Measurements from ENCODE around the gene LRRC38. TPM values are rescaled to one million over a fixed set of nuclear protein-coding genes. Genes with fewer than 3 reads are reported as not detected.
"Not testable (repeated sequence)": the region's sequence is repeated elsewhere in the genome, so short reads cannot be mapped to it uniquely, and the experiment has no call there.

LRRC38 gene, protein sequence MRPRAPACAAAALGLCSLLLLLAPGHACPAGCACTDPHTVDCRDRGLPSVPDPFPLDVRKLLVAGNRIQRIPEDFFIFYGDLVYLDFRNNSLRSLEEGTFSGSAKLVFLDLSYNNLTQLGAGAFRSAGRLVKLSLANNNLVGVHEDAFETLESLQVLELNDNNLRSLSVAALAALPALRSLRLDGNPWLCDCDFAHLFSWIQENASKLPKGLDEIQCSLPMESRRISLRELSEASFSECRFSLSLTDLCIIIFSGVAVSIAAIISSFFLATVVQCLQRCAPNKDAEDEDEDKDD
- total RNA-seq, result under 1 TPM in 1 of 6 donors, not detected in 5; 0.11 TPM

DNA sequence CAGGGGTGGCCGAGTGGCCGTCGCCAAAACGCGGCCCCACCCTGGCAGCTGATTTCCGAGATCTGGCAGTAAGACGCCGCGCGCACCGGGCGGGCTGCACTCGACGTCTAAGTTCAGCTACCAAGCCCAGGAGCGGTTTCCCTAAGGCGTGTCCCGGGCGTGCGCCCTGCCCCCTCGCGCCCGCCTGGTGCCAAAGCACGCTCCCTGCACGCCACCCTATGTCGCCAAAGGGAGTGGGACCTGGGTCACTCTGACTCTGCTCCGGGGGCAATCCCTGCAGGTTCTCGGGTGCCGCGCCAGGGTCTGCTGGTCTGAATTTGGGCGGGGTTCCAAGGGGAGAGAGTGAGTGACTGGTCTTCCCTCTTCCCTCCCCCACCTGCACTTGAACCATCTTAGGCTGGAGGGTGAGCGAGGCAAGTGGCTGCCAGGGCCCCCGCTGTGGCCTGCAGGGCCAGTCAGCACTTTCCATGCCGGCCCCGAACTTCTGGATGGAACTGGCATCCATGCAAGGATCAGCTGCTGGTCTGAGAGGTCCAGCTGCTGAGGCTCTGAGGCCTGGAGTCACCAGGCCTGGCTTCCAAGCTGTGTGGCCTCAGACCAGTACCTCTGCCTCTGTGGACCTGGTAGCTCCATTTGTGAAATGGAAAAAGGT, at the start of gene LRRC38:
Gene LRRC38, minus strand, starts transcription at position 109 of the 652 bp plus-strand sequence. CDS start 410 bp downstream, outside the sequence.
- Histone ChIP-seq H3K9me3 (peaks cover 0 to 4% (median 0%) of the 10 kb centered on the region in 4 donors), H3K4me1 (peaks cover 0 to 13% (median 1%) of the 10 kb centered on the region in 4 donors), H3K27me3 (peaks cover 0 to 16% (median 6%) of the 10 kb centered on the region in 4 donors), H3K27ac (no peak within 1 kb of the TSS), H3K4me3 (no peak within 1 kb of the TSS), H3K36me3 (no peaks in the 10 kb centered on the region)
- TF ChIP-seq, protein P1, sequence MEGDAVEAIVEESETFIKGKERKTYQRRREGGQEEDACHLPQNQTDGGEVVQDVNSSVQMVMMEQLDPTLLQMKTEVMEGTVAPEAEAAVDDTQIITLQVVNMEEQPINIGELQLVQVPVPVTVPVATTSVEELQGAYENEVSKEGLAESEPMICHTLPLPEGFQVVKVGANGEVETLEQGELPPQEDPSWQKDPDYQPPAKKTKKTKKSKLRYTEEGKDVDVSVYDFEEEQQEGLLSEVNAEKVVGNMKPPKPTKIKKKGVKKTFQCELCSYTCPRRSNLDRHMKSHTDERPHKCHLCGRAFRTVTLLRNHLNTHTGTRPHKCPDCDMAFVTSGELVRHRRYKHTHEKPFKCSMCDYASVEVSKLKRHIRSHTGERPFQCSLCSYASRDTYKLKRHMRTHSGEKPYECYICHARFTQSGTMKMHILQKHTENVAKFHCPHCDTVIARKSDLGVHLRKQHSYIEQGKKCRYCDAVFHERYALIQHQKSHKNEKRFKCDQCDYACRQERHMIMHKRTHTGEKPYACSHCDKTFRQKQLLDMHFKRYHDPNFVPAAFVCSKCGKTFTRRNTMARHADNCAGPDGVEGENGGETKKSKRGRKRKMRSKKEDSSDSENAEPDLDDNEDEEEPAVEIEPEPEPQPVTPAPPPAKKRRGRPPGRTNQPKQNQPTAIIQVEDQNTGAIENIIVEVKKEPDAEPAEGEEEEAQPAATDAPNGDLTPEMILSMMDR (IDR thresholded peaks at IDR 0.05), result no peak
- TF ChIP-seq EP300 (IDR thresholded peaks at IDR 0.05) (no peak), POLR2AphosphoS5 (IDR thresholded peaks at IDR 0.05) (no peak), POLR2A (IDR thresholded peaks at IDR 0.05) (no peak)
- WGBS, 2 donors, result 5 to 13% methylated on average over 8 to 33 of the region's 34 CpGs
- peak; percentile 24 to 86 for DNase-seq
- no peak for ATAC-seq (ENCODE audit: low FRiP score in 2 of 2)

DNA sequence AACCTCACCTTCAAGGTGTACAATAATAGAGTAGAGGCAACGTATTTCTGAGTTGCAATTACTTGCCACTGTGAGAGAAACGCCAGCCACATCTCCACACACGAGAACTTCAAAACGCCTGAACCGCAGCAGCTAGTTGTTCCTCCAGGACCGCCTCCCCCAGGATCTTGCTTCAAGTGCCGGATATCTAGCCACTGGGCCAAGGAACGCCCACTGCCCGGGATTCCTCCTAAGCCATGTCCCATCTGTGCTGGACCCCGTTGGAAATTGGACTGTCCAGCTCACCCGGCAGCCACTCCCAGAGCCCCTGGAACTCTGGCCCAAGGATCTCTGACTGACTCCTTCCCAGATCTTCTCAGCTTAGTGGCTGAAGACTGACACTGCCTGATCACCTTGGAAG, 49.2 kb upstream of the LRRC38 start:
- not testable (repeated sequence) for H3K27ac ChIP-seq; H3K27me3 ChIP-seq; H3K4me3 ChIP-seq; H3K9me3 ChIP-seq; H3K36me3 ChIP-seq; ATAC-seq (ENCODE audit: low FRiP score in 2 of 2); H3K4me1 ChIP-seq; DNase-seq
- 94 to 95% methylated on average over 11 of the region's 11 CpGs for WGBS, 2 donors

DNA sequence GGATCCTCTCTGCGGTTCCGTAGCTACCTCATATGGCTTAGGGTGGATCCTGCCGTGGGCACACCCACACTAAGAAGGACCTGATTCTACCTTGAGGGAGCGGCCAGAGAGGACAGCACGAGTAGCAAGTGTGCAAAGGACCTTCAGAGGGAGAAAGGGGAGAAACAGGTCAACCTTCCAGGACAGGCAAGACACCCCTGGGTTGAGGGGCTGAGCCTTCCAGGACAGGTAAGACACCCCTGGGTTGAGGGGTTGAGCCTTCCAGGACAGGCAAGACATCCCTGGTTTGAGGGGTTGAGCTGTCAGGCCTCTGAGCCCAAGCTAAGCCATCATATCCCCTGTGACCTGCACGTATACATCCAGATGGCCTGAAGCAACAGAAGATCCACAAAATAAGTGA, 46.7 kb upstream of the LRRC38 start:
- H3K36me3 ChIP-seq, result no peaks in the 10 kb centered on the region
- no peak overlapping the region for H3K4me3 ChIP-seq
- H3K9me3 ChIP-seq, result no peaks in the 10 kb centered on the region
- DNase-seq (no peak), ATAC-seq (ENCODE audit: low FRiP score in 2 of 2) (no peak)
- H3K4me1 ChIP-seq, result peaks cover 0 to 2% (median 0%) of the 10 kb centered on the region in 4 donors
- TF ChIP-seq POLR2AphosphoS5 (IDR thresholded peaks at IDR 0.05), result no peak
- TF ChIP-seq, protein P1 (IDR thresholded peaks at IDR 0.05), result no peak
- TF ChIP-seq EP300 (IDR thresholded peaks at IDR 0.05), result no peak
- no peak for TF ChIP-seq POLR2A (IDR thresholded peaks at IDR 0.05)
- no peaks in the 10 kb centered on the region for H3K27me3 ChIP-seq
- no peak overlapping the region for H3K27ac ChIP-seq
- 76 to 87% methylated on average over 6 of the region's 6 CpGs for WGBS, 2 donors

DNA sequence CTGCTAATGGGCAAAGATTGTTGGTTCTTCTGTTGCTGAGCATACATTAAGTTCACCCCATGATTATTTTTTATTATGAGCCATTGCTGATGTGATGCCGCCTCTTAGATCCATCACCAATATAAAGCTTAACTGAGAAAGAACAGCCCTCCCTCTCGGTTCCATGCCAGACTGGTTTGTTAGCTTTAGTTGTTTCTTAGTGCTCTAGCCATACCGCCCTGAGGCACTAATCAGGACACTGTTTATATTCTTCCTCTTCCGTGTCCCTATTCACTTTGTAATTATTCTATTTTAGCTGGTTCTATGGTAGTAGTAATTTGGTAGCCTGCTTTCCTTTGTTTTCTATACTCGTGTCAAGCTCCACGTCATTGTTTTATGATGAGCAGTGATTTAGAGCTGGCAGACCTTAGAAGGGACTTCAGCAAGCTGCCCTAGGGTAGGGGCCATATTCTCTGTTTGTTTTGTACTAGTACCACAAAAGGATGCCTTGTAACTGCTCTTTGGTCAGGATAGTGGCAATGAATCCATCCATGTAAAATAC, 42.5 kb upstream of the LRRC38 start:
- ATAC-seq (ENCODE audit: low FRiP score in 2 of 2) (no peak), DNase-seq (no peak)
- Histone ChIP-seq H3K4me3 (no peak overlapping the region), H3K27me3 (no peaks in the 10 kb centered on the region), H3K9me3 (no peaks in the 10 kb centered on the region), H3K27ac (no peak overlapping the region), H3K4me1 (no peaks in the 10 kb centered on the region), H3K36me3 (no peaks in the 10 kb centered on the region)
- no peak for TF ChIP-seq POLR2AphosphoS5 (IDR thresholded peaks at IDR 0.05)
- TF ChIP-seq, protein P1 (IDR thresholded peaks at IDR 0.05), result no peak
- no peak for TF ChIP-seq EP300 (IDR thresholded peaks at IDR 0.05)
- no peak for TF ChIP-seq POLR2A (IDR thresholded peaks at IDR 0.05)
- 70 to 71% methylated on average over 6 of the region's 6 CpGs for WGBS, 2 donors

DNA sequence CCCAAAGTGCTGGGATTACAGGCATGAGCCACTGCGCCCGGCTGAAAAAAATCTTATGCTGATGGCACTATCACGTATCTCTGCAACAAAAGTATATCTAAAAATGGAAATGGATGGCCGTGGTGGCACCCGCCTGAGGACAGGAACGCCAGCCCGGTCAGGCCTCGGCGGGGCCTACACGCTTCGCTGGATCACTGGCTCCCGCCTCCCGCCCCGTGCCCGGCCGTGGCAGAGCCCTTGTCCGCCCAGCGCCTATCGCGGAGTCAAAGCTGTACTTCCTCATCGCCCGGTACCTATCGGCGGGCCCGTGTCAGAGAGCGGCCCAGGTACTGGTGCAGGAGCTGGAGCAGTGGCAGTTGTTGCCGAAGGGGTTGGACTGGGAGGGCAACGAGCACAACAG, 41.0 kb upstream of the LRRC38 start:
- ATAC-seq (ENCODE audit: low FRiP score in 2 of 2) (no peak), DNase-seq (peak in 1 of 2 donors; percentile 82)
- Histone ChIP-seq H3K27me3 (no peaks in the 10 kb centered on the region), H3K9me3 (no peaks in the 10 kb centered on the region), H3K36me3 (no peaks in the 10 kb centered on the region), H3K27ac (no peak overlapping the region), H3K4me3 (no peak overlapping the region), H3K4me1 (no peaks in the 10 kb centered on the region)
- 95 to 96% methylated on average over 27 to 28 of the region's 28 CpGs for WGBS, 2 donors
- no peak for TF ChIP-seq EP300 (IDR thresholded peaks at IDR 0.05)
- TF ChIP-seq POLR2A (IDR thresholded peaks at IDR 0.05), result no peak
- TF ChIP-seq, protein P1 (IDR thresholded peaks at IDR 0.05), result no peak
- TF ChIP-seq POLR2AphosphoS5 (IDR thresholded peaks at IDR 0.05), result no peak

Measured in upper lobe of left lung (tissue), 6 donors.